HEK293 (cell line): Measurements from ENCODE around the gene PLOD3.

Source experiments
- CTCF ChIA-PET: fragments of 350-600 bp; formaldehyde crosslinking; extraction: SDS; loops from one replicate; lab custom pipeline; 2021; ENCODE audit warnings: antibody characterized with exemption; lab: Yijun Ruan, JAX
- POLR2A ChIA-PET: fragments of 300-600 bp; formaldehyde crosslinking; extraction: SDS; loops from one replicate; lab custom pipeline; 2020; ENCODE audit warnings: antibody characterized with exemption, inconsistent platforms; lab: Yijun Ruan, JAX
- H3K27ac ChIP-seq: fragments of 200-500 bp; sonication (Bioruptor generic); 2 replicates; pipeline ENCODE4 v1.5.1; 2014; ENCODE audit warnings: low read depth, low read length, control low read depth, inconsistent platforms; ENCODE audit errors: extremely low read depth
- H3K36me3 ChIP-seq, 2 experiments: fragments of 200-500 bp in 1 of 2; sonication (Bioruptor generic) in 1 of 2; 1 replicate in 1 of 2; 2 replicates in 1 of 2; pipeline ENCODE4 v1.5.1; 2014 to 2017; ENCODE audit warnings: inconsistent platforms in 2 of 2, low read length in 2 of 2; ENCODE audit not compliant: control insufficient read depth in 2 of 2, insufficient read depth in 1 of 2
- H3K4me1 ChIP-seq: fragments of 200-500 bp; sonication (Bioruptor generic); 2 replicates; pipeline ENCODE4 v1.5.1; 2014; ENCODE audit warnings: mild to moderate bottlenecking, low read length, inconsistent platforms; ENCODE audit not compliant: control insufficient read depth, insufficient read depth
- H3K4me3 ChIP-seq: 2 replicates; pipeline ENCODE4 v1.5.1; 2011; ENCODE audit warnings: low read depth, mild to moderate bottlenecking, control low read depth, low read length, moderate library complexity
- H3K9me3 ChIP-seq: fragments of 200-500 bp; sonication (Bioruptor generic); 2 replicates; pipeline ENCODE4 v1.5.1; 2014; ENCODE audit warnings: low read depth, low read length, inconsistent platforms; ENCODE audit not compliant: control insufficient read depth, insufficient read depth
- FEZF1 ChIP-seq: fragments of 450-650 bp; formaldehyde crosslinking; IDR thresholded peaks from 2 replicates; pipeline ENCODE4 v1.5.1; 2016; ENCODE audit warnings: missing biosample characterization, missing genetic modification characterization
- IKZF3 ChIP-seq: fragments of 450-650 bp; IDR thresholded peaks from 2 replicates; pipeline ENCODE4 v1.5.0; 2018; ENCODE audit warnings: missing biosample characterization, mild to moderate bottlenecking, missing genetic modification characterization, moderate library complexity
- KLF17 ChIP-seq: fragments of 450-650 bp; formaldehyde crosslinking; IDR thresholded peaks from 2 replicates; pipeline ENCODE4 v1.5.1; 2016; ENCODE audit warnings: missing biosample characterization, missing genetic modification characterization
- PRDM1 ChIP-seq: fragments of 450-650 bp; formaldehyde crosslinking; IDR thresholded peaks from 2 replicates; pipeline ENCODE4; 2016; ENCODE audit warnings: missing biosample characterization, missing genetic modification characterization
- SP3 ChIP-seq: fragments of 450-650 bp; formaldehyde crosslinking; IDR thresholded peaks from 2 replicates; pipeline ENCODE4 v1.5.1; 2016; ENCODE audit warnings: missing biosample characterization, missing genetic modification characterization
- ZBTB20 ChIP-seq: fragments of 450-650 bp; formaldehyde crosslinking; IDR thresholded peaks from 2 replicates; pipeline ENCODE4 v1.5.1; 2016; ENCODE audit warnings: missing biosample characterization, missing genetic modification characterization
- ZBTB26 ChIP-seq: fragments of 450-650 bp; formaldehyde crosslinking; optimal IDR thresholded peaks from 2 replicates; pipeline ENCODE3; 2016; ENCODE audit warnings: missing biosample characterization, mild to moderate bottlenecking, missing genetic modification characterization
- ZNF112 ChIP-seq: fragments of 450-650 bp; formaldehyde crosslinking; IDR thresholded peaks from 2 replicates; pipeline ENCODE4 v1.5.0; 2017; ENCODE audit warnings: missing biosample characterization, missing genetic modification characterization
- ZNF146 ChIP-seq: fragments of 450-650 bp; formaldehyde crosslinking; IDR thresholded peaks from 2 replicates; pipeline ENCODE4 v1.5.1; 2016; ENCODE audit warnings: missing biosample characterization, missing genetic modification characterization
- ZNF239 ChIP-seq: fragments of 450-650 bp; formaldehyde crosslinking; IDR thresholded peaks from 2 replicates; pipeline ENCODE4 v1.5.1; 2016; ENCODE audit warnings: missing biosample characterization, missing genetic modification characterization
- ZNF280C ChIP-seq: fragments of 450-650 bp; formaldehyde crosslinking; IDR thresholded peaks from 2 replicates; pipeline ENCODE4 v1.5.1; 2016; ENCODE audit warnings: missing biosample characterization, missing genetic modification characterization
- ZNF366 ChIP-seq: fragments of 450-650 bp; formaldehyde crosslinking; conservative IDR thresholded peaks from 2 replicates; pipeline ENCODE4 v1.5.1; 2016; ENCODE audit warnings: missing biosample characterization, missing genetic modification characterization
- ZNF529 ChIP-seq: fragments of 450-650 bp; formaldehyde crosslinking; IDR thresholded peaks from 2 replicates; pipeline ENCODE4 v1.5.1; 2017; ENCODE audit warnings: missing genetic modification characterization, missing biosample characterization; ENCODE audit not compliant: insufficient replicate concordance
- ZNF600 ChIP-seq: fragments of 450-650 bp; formaldehyde crosslinking; IDR thresholded peaks from 2 replicates; pipeline ENCODE4 v1.5.1; 2016; ENCODE audit warnings: missing biosample characterization, missing genetic modification characterization
- ZNF629 ChIP-seq: fragments of 450-650 bp; formaldehyde crosslinking; IDR thresholded peaks from 2 replicates; pipeline ENCODE4 v1.5.1; 2017; ENCODE audit warnings: missing biosample characterization, missing genetic modification characterization
- ZNF660 ChIP-seq: fragments of 450-650 bp; IDR thresholded peaks from 2 replicates; pipeline ENCODE4 v1.5.1; 2018; ENCODE audit warnings: missing biosample characterization, mild to moderate bottlenecking, missing genetic modification characterization
- ZSCAN4 ChIP-seq: fragments of 450-650 bp; formaldehyde crosslinking; IDR thresholded peaks from 2 replicates; pipeline ENCODE4 v1.5.1; 2017; ENCODE audit warnings: missing biosample characterization, missing genetic modification characterization
- ZXDB ChIP-seq: fragments of 450-650 bp; formaldehyde crosslinking; IDR thresholded peaks from 2 replicates; pipeline ENCODE4 v1.5.1; 2016; ENCODE audit warnings: missing biosample characterization, missing genetic modification characterization
- TF ChIP-seq, protein P1 (sequence below): fragments of 450-650 bp; formaldehyde crosslinking; IDR thresholded peaks from 2 replicates; pipeline ENCODE4 v1.5.1; 2016; ENCODE audit warnings: missing biosample characterization, missing genetic modification characterization
- TF ChIP-seq, protein P2 (sequence below): fragments of 450-650 bp; formaldehyde crosslinking; IDR thresholded peaks from 2 replicates; pipeline ENCODE4 v1.5.1; 2016; ENCODE audit warnings: missing biosample characterization, missing genetic modification characterization
- TF ChIP-seq, protein P3 (sequence below): fragments of 450-650 bp; formaldehyde crosslinking; IDR thresholded peaks from 2 replicates; pipeline ENCODE4 v1.5.1; 2016; ENCODE audit warnings: missing biosample characterization, missing genetic modification characterization

PLOD3 gene

GRCh38 chr7:101168412-101169049, 48.9 kb downstream of the PLOD3 start:
- POLR2A ChIA-PET, result interaction anchor here (0.6 kb wide), 1 partner anchor 15 kb away, joined by 7 read pairs; no protein-coding TSS in a partner anchor
- peaks cover 25% of the 10 kb centered on the region for H3K4me1 ChIP-seq

GRCh38 chr7:101167645-101168411, 49.6 kb downstream of the PLOD3 start:
- Histone ChIP-seq H3K4me3 (no peak overlapping the region), H3K36me3 (no peaks in the 10 kb centered on the region), H3K9me3 (no peaks in the 10 kb centered on the region), H3K4me1 (peaks cover 21% of the 10 kb centered on the region), H3K27ac (no peak overlapping the region)
- ChIA-PET CTCF (interaction anchor here (0.7 to 1.4 kb wide), 4 partner anchors 23 to 348 kb away, joined by 4 to 10 read pairs (median 6); no protein-coding TSS in a partner anchor), POLR2A (interaction anchor here (0.6 kb wide), 2 partner anchors 15 to 137 kb away, joined by 3 to 7 read pairs; no protein-coding TSS in a partner anchor)
- TF ChIP-seq ZNF529 (no peak), ZNF112 (no peak), ZNF280C (tag by site-specific recombination) (no peak), ZNF239 (tag by site-specific recombination) (no peak), ZBTB26 (peak; percentile 4), KLF17 (peak; percentile 2; the same call in 1 of the 2 replicates), FEZF1 (tag by site-specific recombination) (no peak), ZNF629 (peak; percentile 14; the same call in 1 of the 2 replicates), ZSCAN4 (peak; percentile 65), ZNF600 (peak; percentile 66; the same call in 1 of the 2 replicates)
- TF ChIP-seq, protein P1, sequence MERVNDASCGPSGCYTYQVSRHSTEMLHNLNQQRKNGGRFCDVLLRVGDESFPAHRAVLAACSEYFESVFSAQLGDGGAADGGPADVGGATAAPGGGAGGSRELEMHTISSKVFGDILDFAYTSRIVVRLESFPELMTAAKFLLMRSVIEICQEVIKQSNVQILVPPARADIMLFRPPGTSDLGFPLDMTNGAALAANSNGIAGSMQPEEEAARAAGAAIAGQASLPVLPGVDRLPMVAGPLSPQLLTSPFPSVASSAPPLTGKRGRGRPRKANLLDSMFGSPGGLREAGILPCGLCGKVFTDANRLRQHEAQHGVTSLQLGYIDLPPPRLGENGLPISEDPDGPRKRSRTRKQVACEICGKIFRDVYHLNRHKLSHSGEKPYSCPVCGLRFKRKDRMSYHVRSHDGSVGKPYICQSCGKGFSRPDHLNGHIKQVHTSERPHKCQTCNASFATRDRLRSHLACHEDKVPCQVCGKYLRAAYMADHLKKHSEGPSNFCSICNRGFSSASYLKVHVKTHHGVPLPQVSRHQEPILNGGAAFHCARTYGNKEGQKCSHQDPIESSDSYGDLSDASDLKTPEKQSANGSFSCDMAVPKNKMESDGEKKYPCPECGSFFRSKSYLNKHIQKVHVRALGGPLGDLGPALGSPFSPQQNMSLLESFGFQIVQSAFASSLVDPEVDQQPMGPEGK, result peak; percentile 78; the same call in 1 of the 2 replicates
- TF ChIP-seq, protein P2, sequence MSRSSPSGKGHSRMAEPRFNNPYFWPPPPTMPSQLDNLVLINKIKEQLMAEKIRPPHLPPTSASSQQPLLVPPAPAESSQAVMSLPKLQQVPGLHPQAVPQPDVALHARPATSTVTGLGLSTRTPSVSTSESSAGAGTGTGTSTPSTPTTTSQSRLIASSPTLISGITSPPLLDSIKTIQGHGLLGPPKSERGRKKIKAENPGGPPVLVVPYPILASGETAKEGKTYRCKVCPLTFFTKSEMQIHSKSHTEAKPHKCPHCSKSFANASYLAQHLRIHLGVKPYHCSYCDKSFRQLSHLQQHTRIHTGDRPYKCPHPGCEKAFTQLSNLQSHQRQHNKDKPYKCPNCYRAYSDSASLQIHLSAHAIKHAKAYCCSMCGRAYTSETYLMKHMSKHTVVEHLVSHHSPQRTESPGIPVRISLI (tag by site-specific recombination), result peak; percentile 69

More at GRCh38 chr7:101168412-101169049, 48.9 kb downstream of the PLOD3 start:
- peak; percentile 45 for TF ChIP-seq ZNF366 (tag by site-specific recombination)
- TF ChIP-seq IKZF3 (tag by site-specific recombination), result 0 out of 2 replicates have a peak, but pooled peaks have one; percentile 11
- TF ChIP-seq, protein P3, sequence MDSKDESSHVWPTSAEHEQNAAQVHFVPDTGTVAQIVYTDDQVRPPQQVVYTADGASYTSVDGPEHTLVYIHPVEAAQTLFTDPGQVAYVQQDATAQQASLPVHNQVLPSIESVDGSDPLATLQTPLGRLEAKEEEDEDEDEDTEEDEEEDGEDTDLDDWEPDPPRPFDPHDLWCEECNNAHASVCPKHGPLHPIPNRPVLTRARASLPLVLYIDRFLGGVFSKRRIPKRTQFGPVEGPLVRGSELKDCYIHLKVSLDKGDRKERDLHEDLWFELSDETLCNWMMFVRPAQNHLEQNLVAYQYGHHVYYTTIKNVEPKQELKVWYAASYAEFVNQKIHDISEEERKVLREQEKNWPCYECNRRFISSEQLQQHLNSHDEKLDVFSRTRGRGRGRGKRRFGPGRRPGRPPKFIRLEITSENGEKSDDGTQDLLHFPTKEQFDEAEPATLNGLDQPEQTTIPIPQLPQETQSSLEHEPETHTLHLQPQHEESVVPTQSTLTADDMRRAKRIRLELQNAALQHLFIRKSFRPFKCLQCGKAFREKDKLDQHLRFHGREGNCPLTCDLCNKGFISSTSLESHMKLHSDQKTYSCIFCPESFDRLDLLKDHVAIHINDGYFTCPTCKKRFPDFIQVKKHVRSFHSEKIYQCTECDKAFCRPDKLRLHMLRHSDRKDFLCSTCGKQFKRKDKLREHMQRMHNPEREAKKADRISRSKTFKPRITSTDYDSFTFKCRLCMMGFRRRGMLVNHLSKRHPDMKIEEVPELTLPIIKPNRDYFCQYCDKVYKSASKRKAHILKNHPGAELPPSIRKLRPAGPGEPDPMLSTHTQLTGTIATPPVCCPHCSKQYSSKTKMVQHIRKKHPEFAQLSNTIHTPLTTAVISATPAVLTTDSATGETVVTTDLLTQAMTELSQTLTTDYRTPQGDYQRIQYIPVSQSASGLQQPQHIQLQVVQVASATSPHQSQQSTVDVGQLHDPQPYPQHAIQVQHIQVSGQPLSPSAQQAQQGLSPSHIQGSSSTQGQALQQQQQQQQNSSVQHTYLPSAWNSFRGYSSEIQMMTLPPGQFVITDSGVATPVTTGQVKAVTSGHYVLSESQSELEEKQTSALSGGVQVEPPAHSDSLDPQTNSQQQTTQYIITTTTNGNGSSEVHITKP (tag by site-specific recombination), result peak; percentile 40; the same call in 1 of the 2 replicates
- 0 out of 2 replicates have a peak, but pooled peaks have one; percentile 21 for TF ChIP-seq ZNF660 (tag by site-specific recombination)
- TF ChIP-seq ZBTB20 (tag by site-specific recombination), result no peak
- TF ChIP-seq PRDM1 (tag by site-specific recombination), result peak; percentile 68; the same call in 1 of the 2 replicates
- TF ChIP-seq ZNF146 (tag by site-specific recombination), result no peak
- no peak for TF ChIP-seq SP3 (tag by site-specific recombination)
- no peak for TF ChIP-seq ZXDB
- TF ChIP-seq, all 188 proteins: peak for 5
- no peaks in the 10 kb centered on the region for H3K9me3 ChIP-seq
- no peak overlapping the region for H3K27ac ChIP-seq
- CTCF ChIA-PET, result interaction anchor here (0.6 to 1.4 kb wide), 5 partner anchors 17 to 348 kb away, joined by 3 to 10 read pairs (median 5); no protein-coding TSS in a partner anchor
- no peaks in the 10 kb centered on the region for H3K36me3 ChIP-seq
- H3K4me3 ChIP-seq, result no peak overlapping the region
